ENCODE data around the gene STYK1.

STYK1 gene, protein sequence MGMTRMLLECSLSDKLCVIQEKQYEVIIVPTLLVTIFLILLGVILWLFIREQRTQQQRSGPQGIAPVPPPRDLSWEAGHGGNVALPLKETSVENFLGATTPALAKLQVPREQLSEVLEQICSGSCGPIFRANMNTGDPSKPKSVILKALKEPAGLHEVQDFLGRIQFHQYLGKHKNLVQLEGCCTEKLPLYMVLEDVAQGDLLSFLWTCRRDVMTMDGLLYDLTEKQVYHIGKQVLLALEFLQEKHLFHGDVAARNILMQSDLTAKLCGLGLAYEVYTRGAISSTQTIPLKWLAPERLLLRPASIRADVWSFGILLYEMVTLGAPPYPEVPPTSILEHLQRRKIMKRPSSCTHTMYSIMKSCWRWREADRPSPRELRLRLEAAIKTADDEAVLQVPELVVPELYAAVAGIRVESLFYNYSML

GRCh38 chr12:10673659-10674384 is at the start of gene STYK1:
TSS of gene STYK1 (minus strand) at chr12:10674052. CDS start at chr12:10634618, 39,434 bp downstream.
- DNase-seq (ENCODE audit: low spot score), result peak; percentile 47

- DNase-seq (ENCODE audit: low spot score), result peak; percentile 82
Measured at GRCh38 chr12:10722905-10723746, 49.3 kb upstream of the STYK1 start, which contains the start of gene YBX3. TSS of gene YBX3 (minus strand) at chr12:10723323. CDS start at chr12:10723111, 212 bp downstream.

GRCh38 chr12:10722502-10722904 is 48.7 kb upstream of the STYK1 start:
- DNase-seq (ENCODE audit: low spot score), result peak; percentile 88

DNA sequence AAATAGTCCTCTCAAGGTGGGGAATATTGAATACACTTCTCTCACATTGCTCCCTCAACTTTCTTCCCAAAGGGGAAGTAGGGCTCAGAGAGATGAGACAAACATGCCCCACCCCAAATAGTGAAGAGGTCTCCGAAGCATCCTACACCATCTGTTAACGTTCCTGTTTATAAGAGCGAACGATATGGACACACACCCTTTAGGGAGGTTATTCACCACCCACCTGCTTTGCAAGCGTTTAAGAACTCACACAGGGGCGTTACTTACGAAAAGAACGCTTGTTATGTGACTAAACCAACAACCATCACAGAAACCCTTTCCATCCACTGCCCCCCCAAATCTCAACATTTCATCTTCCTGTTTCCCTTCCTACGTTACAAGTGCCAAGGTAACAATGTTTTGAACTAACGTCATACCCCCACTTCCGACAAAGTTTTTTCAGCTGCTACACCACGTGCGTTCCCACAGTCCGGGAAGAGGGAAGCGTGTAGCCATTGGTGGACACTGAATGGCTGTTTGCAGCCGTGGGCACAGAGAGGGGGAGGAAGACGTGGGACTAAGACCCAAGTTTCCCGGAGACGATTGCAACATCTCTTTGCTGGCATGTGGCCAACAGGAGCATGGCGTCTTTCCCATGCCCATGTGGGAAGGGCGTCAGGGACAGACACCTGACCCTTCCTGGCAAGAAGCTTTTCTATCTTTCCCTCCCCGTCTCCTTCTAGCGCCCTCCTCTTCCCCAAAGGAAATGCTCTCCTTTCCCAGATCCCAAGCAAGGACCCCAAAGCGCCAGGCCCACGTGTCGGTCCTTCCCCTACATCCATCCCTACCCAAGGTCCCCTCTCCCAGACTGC is 48.0 kb upstream of the STYK1 start:
- DNase-seq (ENCODE audit: low spot score), result peak; percentile 95

DNA sequence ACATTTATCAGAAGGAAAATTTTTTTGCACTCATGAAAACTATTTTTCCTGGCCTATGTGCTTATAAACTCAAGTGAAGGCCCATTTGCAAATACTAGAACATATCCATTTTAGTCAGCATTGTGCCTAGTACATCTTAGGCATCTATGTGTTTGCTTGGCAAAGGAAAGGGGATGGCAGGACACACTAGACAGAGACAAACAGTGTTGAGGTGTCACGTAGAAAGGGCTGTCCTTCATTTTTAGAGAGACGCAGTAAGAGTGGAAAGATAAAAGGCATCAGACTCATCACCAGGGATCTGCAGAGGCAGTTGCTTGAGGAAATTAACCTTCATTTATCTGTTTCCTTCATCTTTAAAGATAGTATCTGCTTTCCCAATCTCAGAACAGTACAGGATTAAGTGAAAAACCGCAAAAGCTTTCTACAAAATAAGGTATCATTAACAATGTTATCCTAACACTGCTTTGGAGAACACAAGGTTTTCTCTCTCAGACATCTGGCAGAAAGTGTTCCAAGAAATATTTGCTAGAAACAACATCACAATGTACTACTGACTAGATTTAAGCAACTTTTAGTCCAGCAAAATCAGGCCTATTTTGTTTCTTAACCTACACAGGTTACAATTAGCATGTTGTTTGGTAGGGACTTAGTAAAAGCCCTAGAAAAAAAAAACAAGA is 47.3 kb upstream of the STYK1 start:
- peak; percentile 38 for DNase-seq (ENCODE audit: low spot score)

DNA sequence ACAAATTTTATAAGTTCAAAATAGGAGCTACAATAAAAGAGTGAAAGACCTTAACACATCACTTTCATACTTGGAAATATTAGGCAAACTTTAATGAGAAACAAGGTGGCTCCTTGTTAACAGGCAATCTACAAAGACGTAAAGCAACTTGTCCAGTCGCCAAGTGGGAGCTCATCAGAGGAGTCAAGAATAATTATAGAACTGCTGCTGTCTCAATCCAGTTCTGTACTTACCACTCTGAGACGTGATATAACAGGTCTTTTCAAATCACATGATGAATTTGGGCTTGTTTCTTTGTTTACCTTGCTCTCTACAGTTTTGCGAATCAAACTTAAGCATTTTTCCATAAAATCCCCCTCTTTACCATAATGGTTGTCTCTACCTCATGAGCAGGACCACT is 45.6 kb upstream of the STYK1 start:
- DNase-seq (ENCODE audit: low spot score), result no peak

GRCh38 chr12:10718279-10718821 is 44.5 kb upstream of the STYK1 start:
- DNase-seq (ENCODE audit: low spot score), result no peak

DNA sequence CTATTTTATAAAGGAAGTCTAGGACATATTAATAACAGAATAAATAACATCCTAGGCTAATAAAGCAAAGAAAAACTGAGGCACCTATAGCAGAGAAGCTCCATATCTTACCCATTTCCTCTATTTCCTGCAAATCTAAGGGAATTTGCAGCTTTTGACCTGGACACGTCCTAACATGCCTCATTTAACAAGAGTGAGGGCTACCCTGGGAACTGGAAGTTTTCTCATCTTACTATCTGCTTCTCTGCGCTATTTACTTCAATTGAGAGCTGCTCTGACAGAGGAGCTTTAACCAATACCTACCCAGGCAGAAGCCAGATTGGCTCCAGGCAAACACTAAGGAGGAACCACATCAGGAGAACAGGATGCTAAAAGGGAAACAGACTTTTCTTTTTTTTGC is 43.6 kb upstream of the STYK1 start:
- DNase-seq (ENCODE audit: low spot score), result no peak

DNA sequence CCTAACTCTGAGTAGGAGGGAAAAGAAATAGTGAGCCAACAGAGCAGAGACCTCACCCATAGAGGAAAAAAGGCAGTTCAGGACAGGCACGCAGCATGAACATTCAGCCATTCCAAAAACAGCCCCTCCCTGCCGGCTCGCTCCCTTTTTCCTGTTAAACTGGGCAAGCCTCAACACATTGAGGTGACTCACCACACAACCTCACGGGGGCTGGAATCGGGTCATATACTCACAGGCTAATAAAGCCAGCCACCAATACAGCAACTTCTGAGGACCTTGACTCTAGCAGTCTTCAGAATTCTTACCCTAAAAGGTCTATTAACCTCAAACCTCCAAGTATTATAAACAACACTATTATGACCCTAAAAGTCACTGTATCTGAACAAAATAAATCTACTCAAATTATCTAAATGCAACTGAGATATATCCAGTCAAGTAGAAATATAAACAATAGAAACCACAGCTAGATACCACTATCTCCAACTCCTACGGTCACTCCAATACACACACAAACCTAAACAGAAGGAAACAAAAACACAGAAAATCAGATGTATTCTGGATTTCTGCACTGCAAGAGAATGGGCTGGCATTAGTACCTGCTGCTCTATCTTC is 43.0 kb upstream of the STYK1 start:
- no peak for DNase-seq (ENCODE audit: low spot score)

- no peak for DNase-seq (ENCODE audit: low spot score)
Measured at GRCh38 chr12:10716277-10716676, 42.4 kb upstream of the STYK1 start.

- no peak for DNase-seq (ENCODE audit: low spot score)
Measured at GRCh38 chr12:10715491-10715890, 41.6 kb upstream of the STYK1 start.

GRCh38 chr12:10709808-10710207 is 36.0 kb upstream of the STYK1 start:
- DNase-seq (ENCODE audit: low spot score), result no peak

DNA sequence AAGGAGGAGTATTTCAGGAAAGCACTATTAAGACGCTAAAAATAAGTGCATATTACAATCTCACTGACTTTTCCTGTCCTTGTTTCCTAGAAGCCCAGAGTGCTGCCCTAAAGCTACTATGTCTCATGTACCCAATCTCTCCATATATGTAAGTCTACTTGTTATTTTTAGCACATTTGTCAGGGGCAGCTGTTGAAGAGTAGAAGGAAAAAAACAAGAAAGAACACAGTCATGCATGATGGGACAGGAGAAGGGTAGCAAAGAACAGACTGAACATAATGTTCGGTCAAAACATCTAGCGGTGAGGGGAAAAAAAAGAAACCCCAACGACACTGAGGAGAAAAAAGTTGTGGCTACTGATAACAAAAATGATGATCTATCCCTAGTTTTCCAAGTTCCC is 35.0 kb upstream of the STYK1 start:
- peak; percentile 46 for DNase-seq (ENCODE audit: low spot score)

GRCh38 chr12:10705655-10706054 is 31.8 kb upstream of the STYK1 start:
- DNase-seq (ENCODE audit: low spot score), result no peak

DNA sequence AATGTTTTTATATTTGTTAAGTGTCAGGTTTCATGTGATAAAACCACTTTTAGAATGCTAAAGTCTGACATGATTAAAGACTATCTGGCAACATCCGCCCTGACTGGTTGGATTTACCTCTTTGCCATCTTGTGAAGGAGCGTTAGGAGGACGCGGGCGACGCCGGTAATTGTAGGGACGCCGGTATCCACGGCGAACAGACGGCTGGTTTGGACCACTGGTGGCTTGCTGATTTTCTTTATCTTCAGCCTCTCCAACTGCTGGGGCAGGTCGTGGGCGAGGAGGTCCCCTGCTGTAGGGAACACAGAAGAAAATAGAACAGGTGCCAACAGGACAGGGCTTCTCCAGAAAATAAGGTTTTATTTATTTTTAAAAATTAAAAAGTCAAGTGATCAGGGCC is 28.0 kb upstream of the STYK1 start:
- no peak for DNase-seq (ENCODE audit: low spot score)

- DNase-seq (ENCODE audit: low spot score), result no peak
Measured at GRCh38 chr12:10701131-10701681, 27.4 kb upstream of the STYK1 start.

- no peak for DNase-seq (ENCODE audit: low spot score)
Measured at GRCh38 chr12:10700581-10700980, 26.7 kb upstream of the STYK1 start.

GRCh38 chr12:10697862-10698261 is 24.0 kb upstream of the STYK1 start:
- DNase-seq (ENCODE audit: low spot score), result no peak

DNA sequence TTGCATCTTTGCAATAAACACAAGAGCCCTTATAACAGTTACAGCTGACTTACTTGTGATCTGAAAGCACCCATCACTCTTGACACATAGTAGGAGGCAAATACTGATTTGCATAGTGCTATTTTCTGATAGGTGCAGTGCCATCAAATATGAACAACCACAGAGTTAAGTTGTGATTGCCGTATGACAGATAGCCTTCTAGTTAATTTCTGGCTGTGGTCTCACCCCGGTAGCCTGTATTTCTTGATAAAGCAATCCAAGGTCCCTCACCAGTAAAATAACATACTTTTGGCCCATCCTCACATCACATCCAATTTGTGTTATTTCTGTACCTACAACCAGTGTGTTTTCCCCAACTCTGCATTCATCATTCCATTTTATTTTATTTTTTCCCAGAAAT is 23.3 kb upstream of the STYK1 start:
- no peak for DNase-seq (ENCODE audit: low spot score)

DNA sequence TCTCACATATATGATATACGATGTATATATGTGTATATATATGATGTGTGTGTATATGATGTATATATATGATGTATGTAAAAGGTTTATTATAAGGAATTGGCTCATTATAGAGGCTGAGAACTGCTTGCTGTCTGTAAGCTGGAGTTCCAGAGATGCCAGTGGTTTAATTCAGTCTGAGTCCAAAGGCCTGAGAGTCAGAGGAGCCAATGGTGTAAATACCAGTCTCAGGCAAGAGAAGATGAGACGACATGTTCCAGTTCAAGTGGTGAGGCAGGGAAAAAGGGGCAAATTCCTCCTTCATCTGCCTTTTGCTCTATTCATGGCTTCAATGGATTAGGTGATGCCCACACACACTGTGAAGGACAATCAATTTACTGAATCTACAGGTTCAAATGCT is 17.1 kb upstream of the STYK1 start:
- no peak for DNase-seq (ENCODE audit: low spot score)

All from NAMALWA (cell line).